Activated naive CD8-positive, alpha-beta T cell treated with anti-CD3 and anti-CD28 coated beads, Interleukin-2, amount 10 ng/mL, durations not matched to agents 7 days and 5 days (primary cell): ENCODE data around the gene HMGXB3. TPM values are rescaled to one million over a fixed set of nuclear protein-coding genes. Genes with fewer than 3 reads are reported as not detected.
"Not testable (repeated sequence)": the region's sequence is repeated elsewhere in the genome, so short reads cannot be mapped to it uniquely, and the experiment has no call there.

ENCODE experiments used
- ATAC-seq: fragments of 150-1000 bp; cut with Tn5 transposase; one replicate; pipeline ENCODE4 v1.10.0; 2021; ENCODE audit warnings: low read depth, moderate library complexity
- POLR2A ChIA-PET: fragments of 350-600 bp; sonication (Branson Sonifier 250); formaldehyde crosslinking; loops from one replicate; lab custom pipeline; 2021; ENCODE audit warnings: antibody characterized with exemption; lab: Charles Lee
- DNase-seq: peaks from one replicate; pipeline ENCODE4 v3.0.0; 2021
- H3K27ac Mint-ChIP-seq: one replicate; pipeline ENCODE4 v1.8.0; 2022; ENCODE audit warnings: mild to moderate bottlenecking, mixed read lengths
- H3K27me3 Mint-ChIP-seq: one replicate; pipeline ENCODE4 v1.8.0; 2022; ENCODE audit warnings: mild to moderate bottlenecking, moderate library complexity, mixed read lengths
- H3K36me3 Mint-ChIP-seq: one replicate; pipeline ENCODE4 v1.8.0; 2021; ENCODE audit warnings: mild to moderate bottlenecking, mixed read lengths
- H3K4me1 Mint-ChIP-seq: one replicate; pipeline ENCODE4 v1.8.0; 2021; ENCODE audit warnings: mixed read lengths
- H3K4me3 Mint-ChIP-seq: one replicate; pipeline ENCODE4 v1.8.0; 2022; ENCODE audit warnings: mild to moderate bottlenecking, moderate library complexity, mixed read lengths
- H3K9me3 Mint-ChIP-seq: one replicate; pipeline ENCODE4 v1.8.0; 2021; ENCODE audit warnings: mixed read lengths
- total RNA-seq, 2 experiments: library from RNA; stranded (reverse); gene quantifications; one replicate each; pipeline ENCODE4 v1.2.3, GENCODE V29; 2021

HMGXB3 gene
- total RNA-seq, 2 experiments from 2014 or later: 36.3 to 41.3 TPM

DNA sequence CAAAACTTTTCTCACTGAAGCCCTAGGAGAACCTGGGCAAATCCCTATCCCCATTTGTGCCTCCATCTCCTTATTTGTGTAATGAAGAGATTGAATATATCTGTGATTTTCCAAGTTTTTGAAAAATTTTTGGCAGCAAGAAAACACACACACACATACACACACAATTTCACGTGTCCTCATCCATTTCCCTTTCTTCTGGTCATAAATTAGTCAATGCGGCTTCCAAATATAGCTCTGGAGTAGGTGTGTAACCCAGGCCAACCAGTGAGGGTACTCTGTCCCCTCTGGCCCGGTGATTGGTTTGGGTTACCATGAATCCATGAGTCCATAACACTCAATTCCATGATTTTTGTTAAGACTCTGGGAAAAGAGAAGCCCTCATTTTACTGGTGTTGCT, 73.1 kb downstream of the HMGXB3 start:
- Mint-ChIP-seq H3K27ac (no peak overlapping the region), H3K9me3 (no peaks in the 10 kb centered on the region), H3K4me3 (no peak overlapping the region), H3K36me3 (no peaks in the 10 kb centered on the region), H3K27me3 (peaks cover 3% of the 10 kb centered on the region), H3K4me1 (peaks cover under 1% of the 10 kb centered on the region)
- no peak for DNase-seq
- POLR2A ChIA-PET: no interaction called here
- ATAC-seq: no peak

GRCh38 chr5:150075233-150075632, 74.7 kb downstream of the HMGXB3 start:
- Mint-ChIP-seq H3K4me3 (no peak overlapping the region), H3K9me3 (no peaks in the 10 kb centered on the region), H3K36me3 (no peaks in the 10 kb centered on the region), H3K27me3 (peaks cover 4% of the 10 kb centered on the region), H3K4me1 (no peaks in the 10 kb centered on the region), H3K27ac (no peak overlapping the region)
- POLR2A ChIA-PET: interaction anchor here (0.5 kb wide), 1 partner anchor 451 kb away, joined by 5 read pairs; no protein-coding TSS in a partner anchor
- DNase-seq (no peak), ATAC-seq (no peak)

DNA sequence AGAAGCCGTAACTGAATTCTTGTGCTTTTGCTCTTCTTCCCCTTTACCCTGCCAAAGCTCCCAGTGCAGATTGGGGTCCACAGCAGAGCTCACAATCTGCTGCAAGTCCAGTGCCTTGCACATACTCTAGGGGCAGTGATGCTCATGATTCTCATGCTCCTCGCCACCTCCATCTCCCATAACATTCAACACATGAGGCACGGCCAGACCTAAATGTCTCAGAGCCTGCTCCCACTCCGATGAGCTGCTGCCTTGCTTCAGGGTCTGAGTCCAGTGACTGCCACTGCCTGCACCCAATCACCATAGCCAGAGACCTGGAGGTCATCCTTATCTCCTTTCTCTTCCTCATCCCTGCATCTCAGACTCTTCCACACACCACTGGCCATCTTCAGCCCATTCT, 75.3 kb downstream of the HMGXB3 start:
- ATAC-seq (no peak), DNase-seq (no peak)
- Mint-ChIP-seq H3K4me3 (no peak overlapping the region), H3K4me1 (no peaks in the 10 kb centered on the region), H3K27me3 (peaks cover 4% of the 10 kb centered on the region), H3K36me3 (no peaks in the 10 kb centered on the region), H3K9me3 (no peaks in the 10 kb centered on the region), H3K27ac (no peak overlapping the region)
- POLR2A ChIA-PET: no interaction called here

GRCh38 chr5:150077060-150077459, 76.5 kb downstream of the HMGXB3 start:
- no peak overlapping the region for H3K4me3 Mint-ChIP-seq
- peaks cover 4% of the 10 kb centered on the region for H3K4me1 Mint-ChIP-seq
- no peaks in the 10 kb centered on the region for H3K9me3 Mint-ChIP-seq
- POLR2A ChIA-PET: no interaction called here
- DNase-seq (no peak), ATAC-seq (no peak)
- no peaks in the 10 kb centered on the region for H3K36me3 Mint-ChIP-seq
- peaks cover 4% of the 10 kb centered on the region for H3K27me3 Mint-ChIP-seq
- no peak overlapping the region for H3K27ac Mint-ChIP-seq

DNA sequence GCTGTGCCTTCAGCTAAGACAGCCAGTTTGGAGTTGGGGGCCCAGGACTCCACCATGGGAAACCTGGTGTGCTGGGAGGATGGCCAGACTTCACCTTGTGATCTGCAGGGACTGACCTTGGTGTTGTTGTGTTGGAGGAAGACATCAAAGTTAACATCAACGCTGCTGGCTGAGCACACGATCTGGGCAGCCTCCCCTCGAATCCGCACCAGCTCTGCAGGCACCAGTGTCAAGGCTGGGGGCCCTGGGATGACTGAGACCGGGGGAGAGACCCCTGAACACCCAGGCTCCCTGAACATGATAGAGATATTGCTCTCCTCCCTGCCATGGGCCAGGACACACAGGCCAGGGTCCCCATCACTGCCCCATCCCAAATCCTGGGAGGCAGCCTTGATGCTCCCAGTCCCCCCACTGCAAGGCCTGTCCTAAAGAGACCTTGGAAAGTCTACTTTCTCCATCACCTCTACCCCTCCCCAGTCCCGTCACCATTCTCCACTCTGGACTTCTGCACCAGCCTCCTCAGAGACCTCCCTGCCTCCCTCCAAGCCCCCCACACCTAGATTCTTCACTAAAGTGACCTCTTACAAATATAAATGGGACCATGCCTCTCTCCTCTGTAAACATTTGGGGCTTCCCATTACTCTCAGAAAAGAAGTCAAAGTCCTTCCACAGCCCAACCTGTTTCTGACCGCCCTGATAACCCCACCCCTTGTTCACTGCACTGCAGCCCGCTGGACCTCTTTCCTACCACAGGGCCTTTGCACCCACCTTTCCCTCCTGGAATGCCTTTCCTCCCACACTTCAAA, 77.7 kb downstream of the HMGXB3 start:
- no peak overlapping the region for H3K27ac Mint-ChIP-seq
- no peak overlapping the region for H3K4me3 Mint-ChIP-seq
- POLR2A ChIA-PET: no interaction called here
- no peaks in the 10 kb centered on the region for H3K36me3 Mint-ChIP-seq
- peaks cover 10% of the 10 kb centered on the region for H3K4me1 Mint-ChIP-seq
- ATAC-seq (no peak), DNase-seq (no peak)
- no peaks in the 10 kb centered on the region for H3K9me3 Mint-ChIP-seq
- peaks cover 7% of the 10 kb centered on the region for H3K27me3 Mint-ChIP-seq

- H3K27ac Mint-ChIP-seq: no peak overlapping the region
- no peak for ATAC-seq
- no peaks in the 10 kb centered on the region for H3K9me3 Mint-ChIP-seq
- peaks cover 10% of the 10 kb centered on the region for H3K4me1 Mint-ChIP-seq
- POLR2A ChIA-PET: no interaction called here
- no peak for DNase-seq
- peaks cover 13% of the 10 kb centered on the region for H3K27me3 Mint-ChIP-seq
- H3K36me3 Mint-ChIP-seq: no peaks in the 10 kb centered on the region
- H3K4me3 Mint-ChIP-seq: no peak overlapping the region
Observed at GRCh38 chr5:150078802-150079689, 78.5 kb downstream of the HMGXB3 start.

DNA sequence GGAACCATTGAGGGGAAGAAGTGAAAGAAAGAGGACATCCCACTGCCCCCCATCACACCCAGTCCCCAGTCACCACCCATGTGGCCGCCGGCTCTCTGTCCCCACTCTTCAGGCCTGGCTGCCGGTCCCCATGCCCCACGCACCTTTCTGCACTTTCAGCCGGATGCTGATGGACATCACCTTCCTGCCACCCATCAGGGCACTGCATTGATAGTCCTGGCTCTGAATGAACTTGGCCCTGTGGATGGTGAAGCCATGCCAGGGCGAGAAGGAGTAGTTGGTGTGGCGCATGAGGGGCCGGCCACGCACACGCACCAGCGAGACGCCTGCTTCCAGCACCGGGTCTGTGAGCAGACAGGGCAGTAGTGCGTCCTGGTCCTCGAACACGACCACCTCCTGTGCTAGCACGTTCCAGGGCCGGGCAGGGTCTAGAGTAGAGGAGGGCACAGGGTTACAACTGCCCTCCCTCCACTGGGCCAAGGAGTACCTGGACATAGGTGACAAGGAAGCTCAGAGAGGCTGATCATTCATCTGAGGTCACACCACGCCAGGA, 79.4 kb downstream of the HMGXB3 start:
- POLR2A ChIA-PET: no interaction called here
- Mint-ChIP-seq H3K27ac (no peak overlapping the region), H3K36me3 (no peaks in the 10 kb centered on the region), H3K4me3 (no peak overlapping the region), H3K27me3 (peaks cover 13% of the 10 kb centered on the region), H3K9me3 (no peaks in the 10 kb centered on the region), H3K4me1 (peaks cover 10% of the 10 kb centered on the region)
- DNase-seq: no peak
- ATAC-seq: no peak

DNA sequence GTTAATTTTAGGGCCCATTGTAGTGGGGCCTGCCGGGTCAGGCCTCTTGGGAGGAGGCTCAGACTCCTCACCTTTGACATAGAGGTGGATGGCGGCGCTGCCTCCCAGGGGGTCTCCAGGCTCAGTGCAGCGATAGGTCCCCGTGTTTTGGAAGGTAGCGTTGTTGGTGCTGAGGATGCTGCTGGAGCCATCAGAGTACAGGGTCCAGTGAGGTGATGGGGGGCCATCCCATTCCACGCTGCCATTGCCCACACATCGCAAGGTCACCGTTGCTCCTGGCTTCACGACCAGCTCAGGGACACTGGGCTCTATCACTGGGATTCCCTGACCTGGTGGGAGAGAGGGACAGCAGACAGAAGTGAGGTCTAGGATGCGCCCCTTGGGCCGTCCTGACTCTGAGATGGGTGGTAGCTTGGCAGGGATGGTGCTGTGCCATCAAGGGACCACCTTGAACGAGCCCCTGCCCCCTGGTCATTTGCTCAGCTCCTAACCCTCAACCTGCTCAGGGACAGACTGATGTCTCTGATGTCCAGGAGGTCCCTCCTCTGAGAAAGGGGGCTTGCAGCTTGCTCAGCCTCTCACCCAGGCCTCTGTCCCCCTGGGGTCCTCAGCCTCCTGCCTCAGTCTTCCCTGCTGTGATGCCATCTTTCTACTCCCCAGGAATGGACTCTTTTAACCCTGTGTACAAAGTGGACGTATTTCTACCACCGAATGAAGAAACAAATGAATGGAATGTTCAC, 80.3 kb downstream of the HMGXB3 start:
- Mint-ChIP-seq H3K36me3 (no peaks in the 10 kb centered on the region), H3K4me1 (peaks cover 10% of the 10 kb centered on the region), H3K4me3 (no peak overlapping the region), H3K27ac (no peak overlapping the region), H3K27me3 (peaks cover 20% of the 10 kb centered on the region), H3K9me3 (no peaks in the 10 kb centered on the region)
- DNase-seq (no peak), ATAC-seq (no peak)
- POLR2A ChIA-PET: no interaction called here

GRCh38 chr5:150081541-150082283, 81.2 kb downstream of the HMGXB3 start:
- no peaks in the 10 kb centered on the region for H3K9me3 Mint-ChIP-seq
- ATAC-seq (peak; percentile 54), DNase-seq (no peak)
- no peak overlapping the region for H3K27ac Mint-ChIP-seq
- H3K4me1 Mint-ChIP-seq: peaks cover 10% of the 10 kb centered on the region
- H3K36me3 Mint-ChIP-seq: no peaks in the 10 kb centered on the region
- H3K27me3 Mint-ChIP-seq: peaks cover 25% of the 10 kb centered on the region
- no peak overlapping the region for H3K4me3 Mint-ChIP-seq
- POLR2A ChIA-PET: no interaction called here

DNA sequence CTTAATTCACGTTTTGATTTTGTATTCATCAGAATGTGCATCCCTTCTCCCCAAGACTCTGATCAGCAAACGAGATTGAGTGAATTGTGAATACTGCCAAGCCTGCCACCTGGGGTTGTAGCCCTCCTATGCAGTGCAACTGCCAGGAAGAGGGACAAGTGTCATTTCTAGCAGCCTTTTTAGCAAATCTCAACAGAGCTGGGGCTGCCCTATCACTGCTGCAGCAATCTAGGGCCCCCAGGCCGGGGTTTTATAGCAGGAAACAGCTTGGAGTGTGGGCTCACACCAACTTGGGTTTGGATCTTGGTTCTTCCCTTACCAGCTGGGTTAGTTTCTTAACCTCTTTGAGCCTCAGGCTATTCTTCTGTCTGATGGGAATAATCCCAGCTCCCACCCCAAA, 81.8 kb downstream of the HMGXB3 start:
- peaks cover 10% of the 10 kb centered on the region for H3K4me1 Mint-ChIP-seq
- H3K36me3 Mint-ChIP-seq: no peaks in the 10 kb centered on the region
- POLR2A ChIA-PET: no interaction called here
- H3K9me3 Mint-ChIP-seq: no peaks in the 10 kb centered on the region
- ATAC-seq (peak; percentile 35), DNase-seq (no peak)
- H3K4me3 Mint-ChIP-seq: no peak overlapping the region
- no peak overlapping the region for H3K27ac Mint-ChIP-seq
- H3K27me3 Mint-ChIP-seq: peaks cover 29% of the 10 kb centered on the region

DNA sequence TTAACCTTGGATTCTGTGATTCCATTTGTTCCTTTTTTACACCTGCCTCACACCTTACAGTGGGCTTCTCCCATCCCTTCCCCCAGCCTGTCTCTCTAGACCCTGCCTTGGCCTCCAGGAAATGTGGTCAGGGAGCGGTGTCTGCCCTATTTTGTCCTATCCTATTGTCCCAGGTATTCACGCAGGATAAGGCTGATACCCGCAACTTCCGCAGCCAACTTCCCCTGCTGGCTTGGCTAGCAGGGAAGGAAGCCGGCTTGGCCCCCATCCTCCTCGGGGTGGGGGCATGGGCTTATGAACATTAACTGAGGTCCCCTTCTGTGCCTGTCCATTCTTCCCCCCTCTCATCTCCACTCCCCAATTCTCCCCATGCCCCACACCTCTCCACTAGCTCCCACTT, 82.3 kb downstream of the HMGXB3 start:
- no peaks in the 10 kb centered on the region for H3K36me3 Mint-ChIP-seq
- no peaks in the 10 kb centered on the region for H3K9me3 Mint-ChIP-seq
- H3K27ac Mint-ChIP-seq: no peak overlapping the region
- H3K4me3 Mint-ChIP-seq: no peak overlapping the region
- peaks cover 10% of the 10 kb centered on the region for H3K4me1 Mint-ChIP-seq
- ATAC-seq (no peak), DNase-seq (no peak)
- H3K27me3 Mint-ChIP-seq: peaks cover 33% of the 10 kb centered on the region
- POLR2A ChIA-PET: no interaction called here

DNA sequence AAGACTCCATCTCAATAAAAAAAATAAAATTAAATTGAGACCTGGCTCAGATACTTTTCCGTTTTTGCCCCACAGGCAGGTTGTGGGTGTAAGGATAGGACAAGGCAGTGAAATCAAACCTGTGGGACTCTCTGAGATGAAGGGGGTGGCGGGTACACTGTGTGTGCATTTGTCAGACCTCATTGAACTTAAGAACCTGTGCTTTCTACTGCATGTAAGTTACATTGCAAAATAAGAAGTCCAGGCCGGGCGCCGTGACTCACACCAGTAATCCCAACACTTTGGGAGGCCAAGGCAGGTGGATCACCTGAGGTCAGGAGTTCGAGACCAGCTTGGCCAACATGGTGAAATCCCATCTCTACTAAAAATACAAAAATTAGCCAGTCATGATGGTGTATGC, 84.2 kb downstream of the HMGXB3 start:
- peaks cover 47% of the 10 kb centered on the region for H3K27me3 Mint-ChIP-seq
- DNase-seq, H3K9me3 Mint-ChIP-seq, POLR2A ChIA-PET, H3K36me3 Mint-ChIP-seq, H3K27ac Mint-ChIP-seq, H3K4me3 Mint-ChIP-seq, H3K4me1 Mint-ChIP-seq, ATAC-seq: not testable (repeated sequence)
